Liver (tissue), 9 donors: ENCODE measurements around the gene MAPK6. TPM values are rescaled to one million over a fixed set of nuclear protein-coding genes. Genes with fewer than 3 reads are reported as not detected.
"Not testable (repeated sequence)": the region's sequence is repeated elsewhere in the genome, so short reads cannot be mapped to it uniquely, and the experiment has no call there.

ENCODE experiments used
- DNase-seq: peaks from one replicate; pipeline ENCODE4 v3.0.0-alpha.2; 2017; ENCODE audit warnings: low spot score
- H3K27ac ChIP-seq, 2 donors: one replicate each; pipeline ENCODE4 v1.7.0; 2013; ENCODE audit warnings: inconsistent platforms in 2 of 2, low read length in 2 of 2, control low read depth in 1 of 2, low read depth in 1 of 2, mild to moderate bottlenecking in 1 of 2
- H3K27me3 ChIP-seq, 4 donors: one replicate each; pipeline versions ENCODE4 v1.6.1 to v1.7.0; 2013; ENCODE audit warnings: low read length in 3 of 4, inconsistent platforms in 1 of 4, mild to moderate bottlenecking in 1 of 4, moderate library complexity in 1 of 4; ENCODE audit not compliant: control insufficient read depth in 4 of 4, insufficient read depth in 4 of 4
- H3K36me3 ChIP-seq, 4 donors: one replicate each; pipeline versions ENCODE4 v1.6.1 to v1.7.0; 2013; ENCODE audit warnings: low read length in 3 of 4, mild to moderate bottlenecking in 3 of 4, low read depth in 1 of 4, moderate library complexity in 1 of 4; ENCODE audit not compliant: control insufficient read depth in 4 of 4, insufficient read depth in 3 of 4
- H3K4me1 ChIP-seq, 4 donors: one replicate each; pipeline versions ENCODE4 v1.6.1 to v1.7.0; 2013; ENCODE audit warnings: low read length in 3 of 4, mild to moderate bottlenecking in 3 of 4, moderate library complexity in 1 of 4; ENCODE audit not compliant: control insufficient read depth in 4 of 4, insufficient read depth in 4 of 4
- H3K4me3 ChIP-seq, 3 donors: one replicate each; pipeline versions ENCODE4 v1.6.1 to v1.7.0; 2013; ENCODE audit warnings: low read length in 3 of 3, control low read depth in 1 of 3, low read depth in 1 of 3, mild to moderate bottlenecking in 1 of 3
- H3K9ac ChIP-seq, 2 donors: one replicate each; pipeline ENCODE4 v1.7.0; 2013; ENCODE audit warnings: low read length in 2 of 2, mild to moderate bottlenecking in 2 of 2, moderate library complexity in 2 of 2, control low read depth in 1 of 2, low read depth in 1 of 2
- H3K9me3 ChIP-seq, 4 donors: one replicate each; pipeline versions ENCODE4 v1.6.1 to v1.7.0; 2013; ENCODE audit warnings: low read length in 3 of 4; ENCODE audit not compliant: control insufficient read depth in 4 of 4
- EGR1 ChIP-seq, 2 donors: IDR thresholded peaks; 2 replicates each; pipeline ENCODE4 v1.6.1; 2016 to 2018; ENCODE audit warnings: antibody characterized with exemption in 2 of 2, low read depth in 2 of 2
- FOXA1 ChIP-seq: IDR thresholded peaks from 2 replicates; pipeline ENCODE4 v1.6.1; 2016; ENCODE audit warnings: antibody characterized with exemption
- FOXA2 ChIP-seq: IDR thresholded peaks from 2 replicates; pipeline ENCODE4 v1.6.1; 2016; ENCODE audit warnings: antibody characterized with exemption
- GABPA ChIP-seq, 2 donors: IDR thresholded peaks in 1 of 2; conservative IDR thresholded peaks in 1 of 2; 2 replicates each; pipeline ENCODE4 v1.6.1; 2016; ENCODE audit warnings: antibody characterized with exemption in 2 of 2, mild to moderate bottlenecking in 1 of 2, moderate library complexity in 1 of 2
- HNF4A ChIP-seq, 2 donors: conservative IDR thresholded peaks; 2 replicates each; pipeline ENCODE4 v1.6.1; 2016; ENCODE audit warnings: antibody characterized with exemption in 2 of 2, mild to moderate bottlenecking in 2 of 2
- HNF4G ChIP-seq: IDR thresholded peaks from 2 replicates; pipeline ENCODE4 v1.6.1; 2016; ENCODE audit warnings: antibody characterized with exemption
- JUND ChIP-seq, 2 donors: IDR thresholded peaks; 2 replicates each; pipeline ENCODE4 v1.6.1; 2016; ENCODE audit warnings: antibody characterized with exemption in 2 of 2
- RAD21 ChIP-seq, 2 donors: IDR thresholded peaks; 2 replicates each; pipeline ENCODE4 v1.6.1; 2016; ENCODE audit warnings: antibody characterized with exemption in 2 of 2, mild to moderate bottlenecking in 2 of 2
- RXRA ChIP-seq, 2 donors: IDR thresholded peaks; 2 replicates each; pipeline ENCODE4 v1.6.1; 2017 to 2018; ENCODE audit warnings: antibody characterized with exemption in 2 of 2, mild to moderate bottlenecking in 1 of 2
- SP1 ChIP-seq: IDR thresholded peaks from 2 replicates; pipeline ENCODE4 v1.6.1; 2018; ENCODE audit warnings: antibody characterized with exemption, mild to moderate bottlenecking
- TAF1 ChIP-seq: conservative IDR thresholded peaks from 2 replicates; pipeline ENCODE4 v1.6.1; 2016; ENCODE audit warnings: antibody characterized with exemption, mild to moderate bottlenecking
- WGBS: extraction: QIAGEN DNeasy Blood & Tissue Kit; methylation state at CpG from one replicate; pipeline ENCODE4 v1.1.7; 2013; 5-methylcytosine and 5-hydroxymethylcytosine counted together
- polyA plus RNA-seq, 2 donors: library from polyadenylated mRNA; stranded (reverse) in 1 of 2; unstranded in 1 of 2; fragments of 200-250 nt in 1 of 2; fragments of >200 nt in 1 of 2; fragmentation: Nextera tagmentation in 1 of 2; extraction: Ambion mirVana in 1 of 2; gene quantifications; one replicate each; pipeline versions ENCODE4 v1.2.1 to v1.2.3, GENCODE V29; 2013 to 2015
- total RNA-seq, 2 donors: library from RNA; depleted of rRNA; stranded (reverse); fragments of >200 nt; gene quantifications; one replicate each; pipeline ENCODE4 v1.2.3, GENCODE V29; 2014
- TF ChIP-seq, protein P1 (sequence below): IDR thresholded peaks from 2 replicates; pipeline ENCODE4 v1.6.1; 2016; ENCODE audit warnings: antibody characterized with exemption
- TF ChIP-seq, protein P2 (sequence below): IDR thresholded peaks from 2 replicates; pipeline ENCODE4 v1.6.1; 2016; ENCODE audit warnings: antibody characterized with exemption, mild to moderate bottlenecking
- donor health status: healthy.
- donor health status: healthy.
- donor health status: healthy.
- donor health status: healthy.
- donor health status: healthy.

The MAPK6 gene
- total and polyA plus RNA-seq, 4 donors: 9.7 to 47.8 (median 32.1) TPM

DNA sequence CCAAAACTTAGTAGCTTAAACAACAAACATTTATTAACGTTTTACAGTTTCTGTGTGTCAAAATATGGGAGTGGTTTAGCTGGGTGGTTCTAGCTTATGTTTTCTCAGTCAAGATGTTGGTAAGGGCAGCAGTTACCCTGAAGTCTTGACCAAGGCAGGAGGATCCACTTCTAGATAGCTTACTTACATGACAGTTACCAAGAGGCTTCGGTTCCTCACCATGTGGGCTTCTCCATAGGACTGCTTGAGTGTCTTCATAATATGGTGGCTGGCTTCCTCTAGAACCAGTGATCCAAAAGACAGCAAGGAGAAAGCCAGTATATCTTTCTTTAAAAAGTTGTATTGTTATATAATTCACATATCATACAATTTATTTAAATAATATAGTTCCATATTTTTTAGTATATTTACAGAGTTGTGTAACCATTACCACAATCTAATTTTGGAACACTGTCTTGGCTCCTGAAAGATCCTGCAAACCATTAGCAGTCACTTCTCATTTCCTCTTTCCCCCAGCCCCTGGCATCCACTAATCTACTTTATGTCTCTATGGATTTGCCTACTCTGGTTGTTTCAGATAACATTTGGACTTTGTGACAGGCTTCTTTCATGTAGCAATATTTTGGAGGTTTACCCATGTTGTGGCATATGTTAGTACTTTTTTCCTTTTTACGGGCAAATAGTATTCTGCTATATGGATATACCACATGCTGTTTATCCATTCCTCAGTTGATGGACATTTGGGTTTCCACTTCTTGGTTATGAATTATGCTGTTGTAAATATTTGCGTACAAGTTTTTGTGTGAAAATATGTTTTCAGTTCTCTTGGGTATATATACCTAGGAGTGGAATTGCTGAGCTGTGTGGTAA lies 33.3 kb downstream of the MAPK6 start:
- no peaks in the 10 kb centered on the region for H3K9me3 ChIP-seq
- H3K27me3 ChIP-seq: no peaks in the 10 kb centered on the region
- no peak overlapping the region for H3K4me3 ChIP-seq
- peaks cover 4 to 23% (median 17%) of the 10 kb centered on the region in 4 donors for H3K4me1 ChIP-seq
- no peak overlapping the region for H3K9ac ChIP-seq
- no peak for DNase-seq
- H3K36me3 ChIP-seq: peaks cover 0 to 23% (median 9%) of the 10 kb centered on the region in 4 donors
- TF ChIP-seq FOXA2 (no peak), EGR1 (IDR thresholded peaks at IDR 0.05; ENCODE audit: low read depth in 2 of 2) (no peak), RAD21 (IDR thresholded peaks at IDR 0.05) (peak in 1 of 2 donors; percentile 15), FOXA1 (no peak), TAF1 (no peak), HNF4G (peak; percentile 48), GABPA (IDR thresholded peaks at IDR 0.05 in 1 of 2, conservative IDR thresholded peaks at IDR 0.05 in 1 of 2) (no peak), HNF4A (conservative IDR thresholded peaks at IDR 0.05) (peak; percentile 59 to 79), RXRA (IDR thresholded peaks at IDR 0.05) (peak in 1 of 2 donors; percentile 43), SP1 (peak; percentile 31)
- TF ChIP-seq, protein P1, sequence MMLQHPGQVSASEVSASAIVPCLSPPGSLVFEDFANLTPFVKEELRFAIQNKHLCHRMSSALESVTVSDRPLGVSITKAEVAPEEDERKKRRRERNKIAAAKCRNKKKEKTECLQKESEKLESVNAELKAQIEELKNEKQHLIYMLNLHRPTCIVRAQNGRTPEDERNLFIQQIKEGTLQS: no peak
- TF ChIP-seq, protein P2, sequence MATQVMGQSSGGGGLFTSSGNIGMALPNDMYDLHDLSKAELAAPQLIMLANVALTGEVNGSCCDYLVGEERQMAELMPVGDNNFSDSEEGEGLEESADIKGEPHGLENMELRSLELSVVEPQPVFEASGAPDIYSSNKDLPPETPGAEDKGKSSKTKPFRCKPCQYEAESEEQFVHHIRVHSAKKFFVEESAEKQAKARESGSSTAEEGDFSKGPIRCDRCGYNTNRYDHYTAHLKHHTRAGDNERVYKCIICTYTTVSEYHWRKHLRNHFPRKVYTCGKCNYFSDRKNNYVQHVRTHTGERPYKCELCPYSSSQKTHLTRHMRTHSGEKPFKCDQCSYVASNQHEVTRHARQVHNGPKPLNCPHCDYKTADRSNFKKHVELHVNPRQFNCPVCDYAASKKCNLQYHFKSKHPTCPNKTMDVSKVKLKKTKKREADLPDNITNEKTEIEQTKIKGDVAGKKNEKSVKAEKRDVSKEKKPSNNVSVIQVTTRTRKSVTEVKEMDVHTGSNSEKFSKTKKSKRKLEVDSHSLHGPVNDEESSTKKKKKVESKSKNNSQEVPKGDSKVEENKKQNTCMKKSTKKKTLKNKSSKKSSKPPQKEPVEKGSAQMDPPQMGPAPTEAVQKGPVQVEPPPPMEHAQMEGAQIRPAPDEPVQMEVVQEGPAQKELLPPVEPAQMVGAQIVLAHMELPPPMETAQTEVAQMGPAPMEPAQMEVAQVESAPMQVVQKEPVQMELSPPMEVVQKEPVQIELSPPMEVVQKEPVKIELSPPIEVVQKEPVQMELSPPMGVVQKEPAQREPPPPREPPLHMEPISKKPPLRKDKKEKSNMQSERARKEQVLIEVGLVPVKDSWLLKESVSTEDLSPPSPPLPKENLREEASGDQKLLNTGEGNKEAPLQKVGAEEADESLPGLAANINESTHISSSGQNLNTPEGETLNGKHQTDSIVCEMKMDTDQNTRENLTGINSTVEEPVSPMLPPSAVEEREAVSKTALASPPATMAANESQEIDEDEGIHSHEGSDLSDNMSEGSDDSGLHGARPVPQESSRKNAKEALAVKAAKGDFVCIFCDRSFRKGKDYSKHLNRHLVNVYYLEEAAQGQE: no peak
- no peak overlapping the region for H3K27ac ChIP-seq
- 83% methylated on average over 4 of the region's 4 CpGs for WGBS

DNA sequence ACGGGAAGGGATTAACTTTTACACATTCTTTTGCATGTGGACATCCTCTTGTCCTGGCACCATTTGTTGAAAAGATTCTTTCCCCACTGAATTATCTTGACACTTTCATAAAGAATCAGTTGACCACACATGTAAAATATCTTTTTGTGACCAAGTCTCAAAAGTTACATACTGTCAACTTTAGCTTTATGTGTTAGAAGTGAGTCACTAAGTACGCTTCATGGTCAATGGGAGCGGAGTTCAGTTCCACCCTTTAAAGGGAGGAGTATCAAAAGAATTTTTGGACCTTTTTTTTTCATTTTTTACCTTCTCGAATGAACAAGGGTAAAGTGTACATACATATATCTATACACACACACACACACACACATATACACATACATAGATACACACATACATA lies 35.4 kb downstream of the MAPK6 start:
- no peak overlapping the region for H3K4me3 ChIP-seq
- H3K36me3 ChIP-seq: peaks cover 8 to 22% (median 14%) of the 10 kb centered on the region in 4 donors
- TF ChIP-seq JUND (IDR thresholded peaks at IDR 0.05) (peak in 1 of 2 donors; percentile 30), FOXA2 (no peak)
- no peaks in the 10 kb centered on the region for H3K9me3 ChIP-seq
- H3K27ac ChIP-seq: no peak overlapping the region
- H3K4me1 ChIP-seq: peaks cover 4 to 32% (median 24%) of the 10 kb centered on the region in 4 donors
- H3K27me3 ChIP-seq: no peaks in the 10 kb centered on the region
- H3K9ac ChIP-seq: no peak overlapping the region
- 93% methylated on average over 4 of the region's 4 CpGs for WGBS
- no peak for DNase-seq

DNA sequence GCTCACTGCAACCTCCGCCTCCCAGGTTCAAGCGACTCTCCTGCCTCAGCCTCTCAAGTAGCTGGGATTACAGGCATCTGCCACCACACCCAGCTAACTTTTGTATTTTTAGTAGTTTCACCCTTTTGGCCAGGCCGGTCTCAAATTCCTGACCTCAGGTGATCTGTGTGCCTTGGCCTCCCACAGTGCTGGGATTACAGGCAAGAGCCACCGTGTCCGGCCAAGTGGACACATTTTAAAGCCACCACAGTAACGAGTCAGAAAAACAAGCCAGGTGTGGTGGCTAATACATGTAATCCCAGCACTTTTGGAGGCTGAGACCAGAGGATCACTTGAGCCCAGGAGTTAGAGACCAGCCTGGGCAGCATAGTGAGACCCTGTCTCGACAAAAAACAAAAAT lies 35.8 kb downstream of the MAPK6 start:
- H3K27ac ChIP-seq: peak overlapping the region in 1 of 2 donors; percentile 48
- H3K36me3 ChIP-seq: peaks cover 9 to 26% (median 17%) of the 10 kb centered on the region in 4 donors
- DNase-seq, H3K27me3 ChIP-seq, H3K9me3 ChIP-seq, H3K9ac ChIP-seq, H3K4me3 ChIP-seq: not testable (repeated sequence)
- peak; percentile 69 to 73 for TF ChIP-seq RXRA (IDR thresholded peaks at IDR 0.05)
- TF ChIP-seq HNF4A (conservative IDR thresholded peaks at IDR 0.05): peak in 1 of 2 donors; percentile 53
- H3K4me1 ChIP-seq: peaks cover 4 to 32% (median 24%) of the 10 kb centered on the region in 4 donors
- WGBS: 68% methylated on average over 7 of the region's 7 CpGs
